HepG2 (cell line): ENCODE data around the gene RECQL5. TPM values are rescaled to one million over a fixed set of nuclear protein-coding genes. Genes with fewer than 3 reads are reported as not detected.

ENCODE experiments used
- GMEB1 ChIP-seq: sonication (generic); formaldehyde crosslinking; IDR thresholded peaks from 2 replicates; pipeline ENCODE4 v1.5.1; 2020; ENCODE audit warnings: missing genetic modification reagents, mild to moderate bottlenecking, borderline replicate concordance
- GMEB2 ChIP-seq: IDR thresholded peaks from 2 replicates; pipeline ENCODE4 v1.6.1; 2016; ENCODE audit warnings: missing biosample characterization, missing genetic modification reagents, low read depth
- HMGXB3 ChIP-seq: sonication (generic); formaldehyde crosslinking; IDR thresholded peaks from 2 replicates; pipeline ENCODE4 v1.4.0; 2020; ENCODE audit warnings: missing genetic modification reagents, borderline replicate concordance
- HOXD1 ChIP-seq: sonication (generic); formaldehyde crosslinking; IDR thresholded peaks from 2 replicates; pipeline ENCODE4 v1.5.0; 2020; ENCODE audit warnings: missing genetic modification reagents
- ISX ChIP-seq: sonication (generic); formaldehyde crosslinking; conservative IDR thresholded peaks from 2 replicates; pipeline ENCODE4 v1.5.0; 2020; ENCODE audit warnings: missing genetic modification reagents
- MXD4 ChIP-seq: IDR thresholded peaks from 2 replicates; pipeline ENCODE4 v1.6.1; 2016; ENCODE audit warnings: mild to moderate bottlenecking, missing biosample characterization, missing genetic modification reagents
- SNAPC5 ChIP-seq: sonication (generic); formaldehyde crosslinking; IDR thresholded peaks from 2 replicates; pipeline ENCODE4 v1.8.1; 2023; ENCODE audit warnings: mild to moderate bottlenecking, missing genetic modification reagents, borderline replicate concordance
- ZNF331 ChIP-seq: sonication (generic); formaldehyde crosslinking; IDR thresholded peaks from 2 replicates; pipeline ENCODE4 v1.4.0; 2020; ENCODE audit warnings: missing genetic modification reagents
- ZNF367 ChIP-seq: sonication (generic); formaldehyde crosslinking; IDR thresholded peaks from 2 replicates; pipeline ENCODE4 v1.4.0; 2020; ENCODE audit warnings: missing genetic modification reagents, borderline replicate concordance
- polyA plus RNA-seq, 8 experiments: library from polyadenylated mRNA; depleted of rRNA in 3 of 8; stranded (reverse) in 7 of 8; unstranded in 1 of 8; fragments of >200 nt; fragmentation: Illumina TruSeq in 4 of 8; extraction: Trizol in 4 of 8; gene quantifications; 2 replicates each; pipeline versions ENCODE4 v1.2.1 to v1.2.3, GENCODE V29; 2011 to 2016; ENCODE audit warnings: low read depth in 4 of 8, missing spikeins in 1 of 8, mixed read lengths in 1 of 8; ENCODE audit not compliant: insufficient read depth in 1 of 8
- total RNA-seq, 5 experiments: library from RNA; depleted of rRNA; stranded (reverse); fragments of >200 nt; fragmentation: Illumina TruSeq; extraction: Trizol; gene quantifications; 2 replicates each; pipeline ENCODE4 v1.2.3, GENCODE V29; 2016; ENCODE audit warnings: low read depth in 1 of 5
- TF ChIP-seq, protein P1 (sequence below): sonication (generic); formaldehyde crosslinking; IDR thresholded peaks from 2 replicates; pipeline ENCODE4 v1.8.0; 2022; ENCODE audit warnings: mild to moderate bottlenecking, missing genetic modification reagents; ENCODE audit not compliant: insufficient replicate concordance
- TF ChIP-seq, protein P2 (sequence below): sonication (generic); formaldehyde crosslinking; IDR thresholded peaks from 2 replicates; pipeline ENCODE4 v1.4.0; 2020; ENCODE audit warnings: missing genetic modification reagents; ENCODE audit errors: not compliant biosample characterization
- TF ChIP-seq, protein P3 (sequence below): IDR thresholded peaks from 2 replicates; pipeline ENCODE4 v1.6.1; 2016; ENCODE audit warnings: control low read depth
- TF ChIP-seq, protein P4 (sequence below): sonication (generic); formaldehyde crosslinking; IDR thresholded peaks from 2 replicates; pipeline ENCODE4 v1.5.1; 2020; ENCODE audit warnings: missing genetic modification reagents, mild to moderate bottlenecking, borderline replicate concordance

RECQL5 gene
- total and polyA plus RNA-seq, 2 of the 13 experiments (the other 11 are each of a cell fraction or from before 2014, with no cell fraction given): 27.7 to 32.0 TPM

GRCh38 chr17:75666959-75667790 lies at the start of gene RECQL5, which contains the start of gene SAP30BP (continued):
- TF ChIP-seq, protein P1, sequence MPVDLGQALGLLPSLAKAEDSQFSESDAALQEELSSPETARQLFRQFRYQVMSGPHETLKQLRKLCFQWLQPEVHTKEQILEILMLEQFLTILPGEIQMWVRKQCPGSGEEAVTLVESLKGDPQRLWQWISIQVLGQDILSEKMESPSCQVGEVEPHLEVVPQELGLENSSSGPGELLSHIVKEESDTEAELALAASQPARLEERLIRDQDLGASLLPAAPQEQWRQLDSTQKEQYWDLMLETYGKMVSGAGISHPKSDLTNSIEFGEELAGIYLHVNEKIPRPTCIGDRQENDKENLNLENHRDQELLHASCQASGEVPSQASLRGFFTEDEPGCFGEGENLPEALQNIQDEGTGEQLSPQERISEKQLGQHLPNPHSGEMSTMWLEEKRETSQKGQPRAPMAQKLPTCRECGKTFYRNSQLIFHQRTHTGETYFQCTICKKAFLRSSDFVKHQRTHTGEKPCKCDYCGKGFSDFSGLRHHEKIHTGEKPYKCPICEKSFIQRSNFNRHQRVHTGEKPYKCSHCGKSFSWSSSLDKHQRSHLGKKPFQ (CRISPR knock-in tag): peak; percentile 60
- TF ChIP-seq ZNF331 (CRISPR knock-in tag): peak; percentile 16; the same call in 1 of the 2 replicates
- peak; percentile 63; the same call in 1 of the 2 replicates for TF ChIP-seq HOXD1
- TF ChIP-seq, protein P2, sequence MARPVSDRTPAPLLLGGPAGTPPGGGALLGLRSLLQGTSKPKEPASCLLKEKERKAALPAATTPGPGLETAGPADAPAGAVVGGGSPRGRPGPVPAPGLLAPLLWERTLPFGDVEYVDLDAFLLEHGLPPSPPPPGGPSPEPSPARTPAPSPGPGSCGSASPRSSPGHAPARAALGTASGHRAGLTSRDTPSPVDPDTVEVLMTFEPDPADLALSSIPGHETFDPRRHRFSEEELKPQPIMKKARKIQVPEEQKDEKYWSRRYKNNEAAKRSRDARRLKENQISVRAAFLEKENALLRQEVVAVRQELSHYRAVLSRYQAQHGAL (CRISPR knock-in tag): no peak
- TF ChIP-seq, protein P3, sequence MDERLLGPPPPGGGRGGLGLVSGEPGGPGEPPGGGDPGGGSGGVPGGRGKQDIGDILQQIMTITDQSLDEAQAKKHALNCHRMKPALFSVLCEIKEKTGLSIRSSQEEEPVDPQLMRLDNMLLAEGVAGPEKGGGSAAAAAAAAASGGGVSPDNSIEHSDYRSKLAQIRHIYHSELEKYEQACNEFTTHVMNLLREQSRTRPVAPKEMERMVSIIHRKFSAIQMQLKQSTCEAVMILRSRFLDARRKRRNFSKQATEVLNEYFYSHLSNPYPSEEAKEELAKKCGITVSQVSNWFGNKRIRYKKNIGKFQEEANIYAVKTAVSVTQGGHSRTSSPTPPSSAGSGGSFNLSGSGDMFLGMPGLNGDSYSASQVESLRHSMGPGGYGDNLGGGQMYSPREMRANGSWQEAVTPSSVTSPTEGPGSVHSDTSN (CRISPR knock-in tag): no peak
- no peak for TF ChIP-seq ISX
- no peak for TF ChIP-seq SNAPC5 (CRISPR knock-in tag)
- peak; percentile 93 for TF ChIP-seq GMEB2 (CRISPR knock-in tag)
- TF ChIP-seq GMEB1 (CRISPR knock-in tag): peak; percentile 99
- TF ChIP-seq, protein P4, sequence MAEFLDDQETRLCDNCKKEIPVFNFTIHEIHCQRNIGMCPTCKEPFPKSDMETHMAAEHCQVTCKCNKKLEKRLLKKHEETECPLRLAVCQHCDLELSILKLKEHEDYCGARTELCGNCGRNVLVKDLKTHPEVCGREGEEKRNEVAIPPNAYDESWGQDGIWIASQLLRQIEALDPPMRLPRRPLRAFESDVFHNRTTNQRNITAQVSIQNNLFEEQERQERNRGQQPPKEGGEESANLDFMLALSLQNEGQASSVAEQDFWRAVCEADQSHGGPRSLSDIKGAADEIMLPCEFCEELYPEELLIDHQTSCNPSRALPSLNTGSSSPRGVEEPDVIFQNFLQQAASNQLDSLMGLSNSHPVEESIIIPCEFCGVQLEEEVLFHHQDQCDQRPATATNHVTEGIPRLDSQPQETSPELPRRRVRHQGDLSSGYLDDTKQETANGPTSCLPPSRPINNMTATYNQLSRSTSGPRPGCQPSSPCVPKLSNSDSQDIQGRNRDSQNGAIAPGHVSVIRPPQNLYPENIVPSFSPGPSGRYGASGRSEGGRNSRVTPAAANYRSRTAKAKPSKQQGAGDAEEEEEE (CRISPR knock-in tag): 0 out of 2 replicates have a peak, but pooled peaks have one; percentile 23
- no peak for TF ChIP-seq ZNF367 (CRISPR knock-in tag)
- TF ChIP-seq HMGXB3 (CRISPR knock-in tag): peak; percentile 35
- no peak; the same call in 1 of the 2 replicates for TF ChIP-seq MXD4
